ENCODE results near the gene TRIP12. TPM values are rescaled to one million over a fixed set of nuclear protein-coding genes. Genes with fewer than 3 reads are reported as not detected.
"Not testable (repeated sequence)": the region's sequence is repeated elsewhere in the genome, so short reads cannot be mapped to it uniquely, and the experiment has no call there.

Gene TRIP12
- total RNA-seq, 2 experiments from 2014 or later: 235 to 270 TPM

- Mint-ChIP-seq H3K4me1 (peaks cover 3% of the 10 kb centered on the region), H3K36me3 (no peaks in the 10 kb centered on the region), H3K27ac (no peak overlapping the region), H3K4me3 (no peak overlapping the region), H3K9me3 (ENCODE audit: low read depth) (no peaks in the 10 kb centered on the region), H3K27me3 (peaks cover 18% of the 10 kb centered on the region)
- CTCF ChIA-PET: interaction anchor here (0.8 kb wide), 1 partner anchor 9 kb away, joined by 3 read pairs; no protein-coding TSS in a partner anchor
- DNase-seq (no peak), ATAC-seq (no peak)
These were observed 195.9 kb downstream of the TRIP12 start for GRCh38 chr2:229725716-229726574.

- H3K4me1 Mint-ChIP-seq; H3K4me3 Mint-ChIP-seq; DNase-seq; H3K9me3 Mint-ChIP-seq (ENCODE audit: low read depth); CTCF ChIA-PET; H3K36me3 Mint-ChIP-seq; ATAC-seq; H3K27ac Mint-ChIP-seq: not testable (repeated sequence)
- peaks cover 29% of the 10 kb centered on the region for H3K27me3 Mint-ChIP-seq
These were observed 198.6 kb downstream of the TRIP12 start for GRCh38 chr2:229723192-229723591.

GRCh38 chr2:229719926-229720647 is 201.7 kb downstream of the TRIP12 start:
- Mint-ChIP-seq H3K36me3 (no peaks in the 10 kb centered on the region), H3K27me3 (peaks cover 56% of the 10 kb centered on the region), H3K4me3 (no peak overlapping the region), H3K27ac (no peak overlapping the region), H3K4me1 (peaks cover 8% of the 10 kb centered on the region), H3K9me3 (ENCODE audit: low read depth) (no peaks in the 10 kb centered on the region)
- CTCF ChIA-PET: interaction anchor here (1.1 kb wide), 1 partner anchor 9 kb away, joined by 4 read pairs; no protein-coding TSS in a partner anchor
- ATAC-seq (no peak), DNase-seq (no peak)

GRCh38 chr2:229718057-229718456 is 203.8 kb downstream of the TRIP12 start:
- Mint-ChIP-seq H3K9me3 (ENCODE audit: low read depth) (no peaks in the 10 kb centered on the region), H3K4me1 (peaks cover 8% of the 10 kb centered on the region), H3K36me3 (no peaks in the 10 kb centered on the region), H3K27ac (no peak overlapping the region), H3K4me3 (no peak overlapping the region), H3K27me3 (peaks cover 56% of the 10 kb centered on the region)
- DNase-seq (no peak), ATAC-seq (no peak)
- CTCF ChIA-PET: no interaction called here

- H3K27ac Mint-ChIP-seq: no peak overlapping the region
These were observed 205.8 kb downstream of the TRIP12 start for GRCh38 chr2:229715895-229716507.

GRCh38 chr2:229714736-229715541 is 206.9 kb downstream of the TRIP12 start:
- DNase-seq (peak; percentile 61), ATAC-seq (peak; percentile 53)
- Mint-ChIP-seq H3K27ac (no peak overlapping the region), H3K27me3 (peaks cover 77% of the 10 kb centered on the region), H3K4me3 (peak overlapping the region; percentile 13), H3K9me3 (ENCODE audit: low read depth) (no peaks in the 10 kb centered on the region), H3K4me1 (peaks cover 8% of the 10 kb centered on the region), H3K36me3 (no peaks in the 10 kb centered on the region)
- CTCF ChIA-PET: interaction anchor here (0.6 kb wide), 1 partner anchor 9 kb away, joined by 3 read pairs; no protein-coding TSS in a partner anchor

More at GRCh38 chr2:229715895-229716507, 205.8 kb downstream of the TRIP12 start:
- ATAC-seq (no peak), DNase-seq (no peak)
- no peaks in the 10 kb centered on the region for H3K36me3 Mint-ChIP-seq
- peaks cover 70% of the 10 kb centered on the region for H3K27me3 Mint-ChIP-seq
- H3K4me3 Mint-ChIP-seq: no peak overlapping the region
- CTCF ChIA-PET: interaction anchor here (0.6 to 0.8 kb wide), 2 partner anchors 283 to 284 kb away, joined by 3 read pairs; no protein-coding TSS in a partner anchor
- peaks cover 8% of the 10 kb centered on the region for H3K4me1 Mint-ChIP-seq
- H3K9me3 Mint-ChIP-seq (ENCODE audit: low read depth): no peaks in the 10 kb centered on the region

GRCh38 chr2:229714080-229714735 is 207.6 kb downstream of the TRIP12 start, which contains the start of gene DNER:
Gene DNER (minus strand): TSS chr2:229714555. CDS start chr2:229714423, 132 bp downstream.
- peak; percentile 64 for DNase-seq
- H3K27ac Mint-ChIP-seq: no peak within 1 kb of the TSS
- peak; percentile 86 for ATAC-seq
- no peaks in the 10 kb centered on the region for H3K9me3 Mint-ChIP-seq (ENCODE audit: low read depth)
- peaks cover 80% of the 10 kb centered on the region for H3K27me3 Mint-ChIP-seq
- H3K4me3 Mint-ChIP-seq: peak within 1 kb of the TSS; percentile 13
- CTCF ChIA-PET: no interaction called here
- H3K36me3 Mint-ChIP-seq: no peaks in the 10 kb centered on the region
- H3K4me1 Mint-ChIP-seq: peaks cover 8% of the 10 kb centered on the region

Other genes starting within 250 kb of the TRIP12 start
- gene DNER, start 207.5 kb downstream of the TRIP12 start, total RNA-seq: not detected
- 1 to 10 TPM in 1 of 2 experiments, under 1 TPM in 1; 0.54 to 1.4 TPM for gene FBXO36, start 494 bp upstream of the TRIP12 start, total RNA-seq
- under 1 TPM; 0.47 TPM for gene SLC16A14, start 146.9 kb upstream of the TRIP12 start, total RNA-seq

Measured in activated CD8-positive, alpha-beta memory T cell treated with anti-CD3 and anti-CD28 coated beads, Interleukin-2, amount 10 ng/mL, durations not matched to agents 7 days and 5 days (primary cell).